DMS53 treated with DMSO at 0.1 percent for 48 hours (cell line): Measurements from ENCODE around the gene LYPLA2.
"Not testable (repeated sequence)": the region's sequence is repeated elsewhere in the genome, so short reads cannot be mapped to it uniquely, and the experiment has no call there.

Experiments used
- DNase-seq: peaks from one replicate; lab custom pipeline; 2025; ENCODE audit not compliant: unreplicated experiment; lab: John Stamatoyannopoulos, UW

The LYPLA2 gene

GRCh38 chr1:23825762-23826522 is 35.0 kb downstream of the LYPLA2 start:
- DNase-seq, result no peak

GRCh38 chr1:23826590-23826989 is 35.6 kb downstream of the LYPLA2 start:
- not testable (repeated sequence) for DNase-seq

- no peak for DNase-seq
Measured at GRCh38 chr1:23827717-23828116, 36.8 kb downstream of the LYPLA2 start.

- not testable (repeated sequence) for DNase-seq
Measured at GRCh38 chr1:23834156-23834555, 43.2 kb downstream of the LYPLA2 start.

GRCh38 chr1:23836037-23836436 is 45.1 kb downstream of the LYPLA2 start:
- no peak for DNase-seq

- DNase-seq, result no peak
Measured at GRCh38 chr1:23837908-23838307, 47.0 kb downstream of the LYPLA2 start.

GRCh38 chr1:23838401-23838866 is 47.5 kb downstream of the LYPLA2 start:
- DNase-seq, result peak; percentile 41

- no peak for DNase-seq
Measured at GRCh38 chr1:23843644-23844043, 52.7 kb downstream of the LYPLA2 start.
